HEK293 (cell line): ENCODE results near the gene PDE3A.

ENCODE experiments used
- ATF2 ChIP-seq: fragments of 450-650 bp; formaldehyde crosslinking; IDR thresholded peaks from 2 replicates; pipeline ENCODE4 v1.5.1; 2016; ENCODE audit warnings: missing biosample characterization, missing genetic modification characterization, low read depth
- GLI4 ChIP-seq: fragments of 450-650 bp; formaldehyde crosslinking; IDR thresholded peaks from 2 replicates; pipeline ENCODE4 v1.5.1; 2016; ENCODE audit warnings: missing biosample characterization, missing genetic modification characterization
- ZNF19 ChIP-seq: fragments of 450-650 bp; formaldehyde crosslinking; IDR thresholded peaks from 2 replicates; pipeline ENCODE4; 2016; ENCODE audit warnings: missing biosample characterization, missing genetic modification characterization, low read depth
- ZNF24 ChIP-seq: fragments of 450-650 bp; formaldehyde crosslinking; IDR thresholded peaks from 2 replicates; pipeline ENCODE4 v1.5.1; 2016; ENCODE audit warnings: missing biosample characterization, missing genetic modification characterization
- ZNF530 ChIP-seq: fragments of 450-650 bp; formaldehyde crosslinking; IDR thresholded peaks from 2 replicates; pipeline ENCODE4 v1.5.1; 2016; ENCODE audit warnings: low read depth, missing biosample characterization, missing genetic modification characterization
- ZSCAN18 ChIP-seq: fragments of 450-650 bp; formaldehyde crosslinking; IDR thresholded peaks from 2 replicates; pipeline ENCODE4 v1.5.1; 2016; ENCODE audit warnings: missing biosample characterization, missing genetic modification characterization
- TF ChIP-seq, protein P1 (sequence below): fragments of 450-650 bp; formaldehyde crosslinking; IDR thresholded peaks from 2 replicates; pipeline ENCODE4 v1.5.1; 2016; ENCODE audit warnings: missing biosample characterization, missing genetic modification characterization

GRCh38 chr12:20446836-20447235 is 78.5 kb downstream of the PDE3A start:
- TF ChIP-seq GLI4 (tag by site-specific recombination) (no peak), ATF2 (tag by site-specific recombination) (no peak), ZNF530 (tag by site-specific recombination) (no peak), ZSCAN18 (tag by site-specific recombination) (no peak), ZNF19 (tag by site-specific recombination) (no peak), ZNF24 (no peak)
- TF ChIP-seq, protein P1, sequence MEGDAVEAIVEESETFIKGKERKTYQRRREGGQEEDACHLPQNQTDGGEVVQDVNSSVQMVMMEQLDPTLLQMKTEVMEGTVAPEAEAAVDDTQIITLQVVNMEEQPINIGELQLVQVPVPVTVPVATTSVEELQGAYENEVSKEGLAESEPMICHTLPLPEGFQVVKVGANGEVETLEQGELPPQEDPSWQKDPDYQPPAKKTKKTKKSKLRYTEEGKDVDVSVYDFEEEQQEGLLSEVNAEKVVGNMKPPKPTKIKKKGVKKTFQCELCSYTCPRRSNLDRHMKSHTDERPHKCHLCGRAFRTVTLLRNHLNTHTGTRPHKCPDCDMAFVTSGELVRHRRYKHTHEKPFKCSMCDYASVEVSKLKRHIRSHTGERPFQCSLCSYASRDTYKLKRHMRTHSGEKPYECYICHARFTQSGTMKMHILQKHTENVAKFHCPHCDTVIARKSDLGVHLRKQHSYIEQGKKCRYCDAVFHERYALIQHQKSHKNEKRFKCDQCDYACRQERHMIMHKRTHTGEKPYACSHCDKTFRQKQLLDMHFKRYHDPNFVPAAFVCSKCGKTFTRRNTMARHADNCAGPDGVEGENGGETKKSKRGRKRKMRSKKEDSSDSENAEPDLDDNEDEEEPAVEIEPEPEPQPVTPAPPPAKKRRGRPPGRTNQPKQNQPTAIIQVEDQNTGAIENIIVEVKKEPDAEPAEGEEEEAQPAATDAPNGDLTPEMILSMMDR (tag by site-specific recombination), result no peak
